SK-N-SH (cell line): Measurements from ENCODE around the gene LBR.

ENCODE experiments used
- EZH2phosphoT487 ChIP-seq: fragments of 200-600 bp; sonication (generic); IDR thresholded peaks from 2 replicates; pipeline ENCODE4 v1.6.1; 2017; ENCODE audit warnings: low read depth, mixed run types, mild to moderate bottlenecking, antibody characterized with exemption, moderate library complexity, borderline replicate concordance
- NRF1 ChIP-seq: IDR thresholded peaks from 2 replicates; pipeline ENCODE4 v1.6.1; 2012; ENCODE audit warnings: low read depth, mild to moderate bottlenecking, low read length
- POLR2AphosphoS5 ChIP-seq: IDR thresholded peaks from 2 replicates; pipeline ENCODE4 v1.6.1; 2012; ENCODE audit warnings: low read depth, low read length
- RAD21 ChIP-seq: IDR thresholded peaks from 2 replicates; pipeline ENCODE4 v1.6.1; 2012; ENCODE audit warnings: mild to moderate bottlenecking, low read length
- ZBTB33 ChIP-seq: IDR thresholded peaks from 2 replicates; pipeline ENCODE4 v1.4.0; 2012; ENCODE audit warnings: low read depth, borderline replicate concordance

GRCh38 chr1:225448146-225448805, 20.4 kb upstream of the LBR start:
- TF ChIP-seq POLR2AphosphoS5 = no peak
- no peak for TF ChIP-seq ZBTB33
- TF ChIP-seq NRF1 = no peak
- TF ChIP-seq EZH2phosphoT487 = no peak
- TF ChIP-seq RAD21 = no peak
